Loucy (cell line): ENCODE data around the gene TIGD3.

Experiments
- H2AFZ ChIP-seq: fragments of 200-600 bp; sonication (generic); 2 replicates; pipeline ENCODE4 v1.6.0; 2016; ENCODE audit warnings: antibody characterized with exemption, mild to moderate bottlenecking, low read length, moderate library complexity
- H3F3A ChIP-seq: fragments of 200-600 bp; 2 replicates; pipeline ENCODE4 v1.6.0; 2016; ENCODE audit warnings: antibody characterized with exemption, low read depth, mild to moderate bottlenecking
- H3K27me3 ChIP-seq: fragments of 200-600 bp; sonication (generic); 2 replicates; pipeline ENCODE4 v1.6.1; 2014; ENCODE audit warnings: low read length, mild to moderate bottlenecking; ENCODE audit not compliant: insufficient read depth, poor library complexity, severe bottlenecking
- H3K36me3 ChIP-seq: fragments of 200-600 bp; sonication (generic); 2 replicates; pipeline ENCODE4 v1.6.1; 2016; ENCODE audit warnings: low read length; ENCODE audit not compliant: insufficient read depth
- H3K4me1 ChIP-seq: fragments of 200-600 bp; sonication (generic); 2 replicates; pipeline ENCODE4 v1.5.1; 2014; ENCODE audit warnings: low read length, mild to moderate bottlenecking; ENCODE audit not compliant: insufficient read depth, poor library complexity, severe bottlenecking
- H3K4me2 ChIP-seq: fragments of 200-600 bp; sonication (generic); 2 replicates; pipeline ENCODE4 v1.6.0; 2014; ENCODE audit warnings: antibody characterized with exemption, low read length, low read depth, mild to moderate bottlenecking; ENCODE audit not compliant: poor library complexity, severe bottlenecking
- H3K4me3 ChIP-seq: fragments of 200-600 bp; sonication (generic); 2 replicates; pipeline ENCODE4 v1.5.1; 2014; ENCODE audit warnings: low read length, mild to moderate bottlenecking, mixed read lengths; ENCODE audit not compliant: poor library complexity, severe bottlenecking
- H3K79me2 ChIP-seq: fragments of 200-600 bp; sonication (generic); 2 replicates; pipeline ENCODE4 v1.6.1; 2014; ENCODE audit warnings: low read length; ENCODE audit not compliant: insufficient read depth
- H3K9ac ChIP-seq: fragments of 200-600 bp; sonication (generic); 2 replicates; pipeline ENCODE4 v1.6.0; 2014; ENCODE audit warnings: mild to moderate bottlenecking, low read depth, low read length, moderate library complexity; ENCODE audit not compliant: poor library complexity, severe bottlenecking
- H3K9me2 ChIP-seq: fragments of 200-600 bp; sonication (generic); replicated peaks from 2 replicates; pipeline ENCODE4 v1.6.1; 2016; ENCODE audit warnings: low read depth, low read length, mixed read lengths
- H3K9me3 ChIP-seq: fragments of 200-600 bp; sonication (generic); 2 replicates; pipeline ENCODE4 v1.6.1; 2014; ENCODE audit warnings: mild to moderate bottlenecking, antibody characterized with exemption, low read length, low read depth; ENCODE audit not compliant: insufficient read depth
- H4K20me1 ChIP-seq: fragments of 200-600 bp; sonication (generic); 2 replicates; pipeline ENCODE4 v1.6.0; 2014; ENCODE audit warnings: antibody characterized with exemption, low read length, mild to moderate bottlenecking; ENCODE audit not compliant: insufficient read depth, poor library complexity, severe bottlenecking
- EZH2phosphoT487 ChIP-seq: fragments of 200-600 bp; IDR thresholded peaks from 2 replicates; pipeline ENCODE4 v1.6.1; 2018; ENCODE audit warnings: antibody characterized with exemption, mild to moderate bottlenecking, moderate library complexity, borderline replicate concordance
- TF ChIP-seq, protein P1 (sequence below): fragments of 200-600 bp; sonication (generic); conservative IDR thresholded peaks from 2 replicates; pipeline ENCODE4 v1.5.1; 2014; ENCODE audit warnings: mild to moderate bottlenecking, antibody characterized with exemption, low read length

Gene TIGD3

DNA sequence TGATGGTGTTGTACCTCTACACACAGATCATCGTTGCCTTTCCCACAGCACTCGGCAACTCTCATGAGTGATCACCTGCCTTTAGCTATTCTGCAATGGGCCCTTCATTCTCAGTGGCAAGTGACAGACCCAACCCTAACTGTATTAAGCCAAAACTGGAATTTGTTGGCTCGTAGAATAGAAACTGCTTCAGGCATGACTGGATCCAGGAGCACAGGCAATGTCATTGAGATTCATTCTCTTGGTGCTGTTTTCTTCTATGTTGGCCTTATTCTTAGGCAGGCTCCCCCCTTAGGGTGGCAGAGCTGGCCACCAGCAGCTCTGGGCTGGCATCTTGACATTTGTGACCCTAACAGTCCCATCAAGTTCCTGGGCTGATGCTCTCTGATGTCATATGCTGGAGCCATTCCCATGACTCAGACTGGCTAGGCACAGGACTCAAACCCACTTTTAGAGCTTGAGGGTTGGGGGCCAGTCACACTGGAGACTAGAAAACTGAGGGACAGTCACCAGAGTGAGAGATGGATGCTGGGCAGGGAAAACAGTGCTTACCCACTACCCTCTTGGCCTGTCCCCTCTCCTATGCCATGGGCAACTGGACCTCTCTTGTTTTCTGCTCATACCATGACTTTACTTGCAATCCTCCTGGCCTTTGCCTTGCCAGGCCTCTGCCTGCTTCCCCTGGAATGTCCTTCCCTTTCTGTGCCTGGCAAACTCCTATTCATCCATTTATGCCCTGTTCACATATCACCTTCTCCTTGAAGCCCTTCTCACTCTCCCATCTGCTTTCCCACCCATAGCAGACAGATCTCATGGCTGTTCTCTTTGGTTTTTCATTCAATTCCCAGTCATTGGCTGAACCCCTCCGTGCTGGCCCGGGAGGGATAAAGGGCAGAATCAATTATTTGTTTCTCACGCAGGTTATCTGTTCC, 47.0 kb upstream of the TIGD3 start:
- no peak overlapping the region for H2AFZ ChIP-seq
- no peak overlapping the region for H3K4me2 ChIP-seq
- H3K4me3 ChIP-seq, result no peak overlapping the region
- no peak overlapping the region for H3K9ac ChIP-seq
- no peaks in the 10 kb centered on the region for H3K9me3 ChIP-seq
- H3K79me2 ChIP-seq, result no peaks in the 10 kb centered on the region
- no peaks in the 10 kb centered on the region for H3K4me1 ChIP-seq
- no peaks in the 10 kb centered on the region for H4K20me1 ChIP-seq
- peaks cover 13% of the 10 kb centered on the region; the same call in 1 of the 2 replicates for H3K36me3 ChIP-seq
- TF ChIP-seq EZH2phosphoT487, result no peak
- TF ChIP-seq, protein P1, sequence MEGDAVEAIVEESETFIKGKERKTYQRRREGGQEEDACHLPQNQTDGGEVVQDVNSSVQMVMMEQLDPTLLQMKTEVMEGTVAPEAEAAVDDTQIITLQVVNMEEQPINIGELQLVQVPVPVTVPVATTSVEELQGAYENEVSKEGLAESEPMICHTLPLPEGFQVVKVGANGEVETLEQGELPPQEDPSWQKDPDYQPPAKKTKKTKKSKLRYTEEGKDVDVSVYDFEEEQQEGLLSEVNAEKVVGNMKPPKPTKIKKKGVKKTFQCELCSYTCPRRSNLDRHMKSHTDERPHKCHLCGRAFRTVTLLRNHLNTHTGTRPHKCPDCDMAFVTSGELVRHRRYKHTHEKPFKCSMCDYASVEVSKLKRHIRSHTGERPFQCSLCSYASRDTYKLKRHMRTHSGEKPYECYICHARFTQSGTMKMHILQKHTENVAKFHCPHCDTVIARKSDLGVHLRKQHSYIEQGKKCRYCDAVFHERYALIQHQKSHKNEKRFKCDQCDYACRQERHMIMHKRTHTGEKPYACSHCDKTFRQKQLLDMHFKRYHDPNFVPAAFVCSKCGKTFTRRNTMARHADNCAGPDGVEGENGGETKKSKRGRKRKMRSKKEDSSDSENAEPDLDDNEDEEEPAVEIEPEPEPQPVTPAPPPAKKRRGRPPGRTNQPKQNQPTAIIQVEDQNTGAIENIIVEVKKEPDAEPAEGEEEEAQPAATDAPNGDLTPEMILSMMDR, result no peak
- H3F3A ChIP-seq, result no peaks in the 10 kb centered on the region
- H3K27me3 ChIP-seq, result no peaks in the 10 kb centered on the region
- no peaks in the 10 kb centered on the region for H3K9me2 ChIP-seq

DNA sequence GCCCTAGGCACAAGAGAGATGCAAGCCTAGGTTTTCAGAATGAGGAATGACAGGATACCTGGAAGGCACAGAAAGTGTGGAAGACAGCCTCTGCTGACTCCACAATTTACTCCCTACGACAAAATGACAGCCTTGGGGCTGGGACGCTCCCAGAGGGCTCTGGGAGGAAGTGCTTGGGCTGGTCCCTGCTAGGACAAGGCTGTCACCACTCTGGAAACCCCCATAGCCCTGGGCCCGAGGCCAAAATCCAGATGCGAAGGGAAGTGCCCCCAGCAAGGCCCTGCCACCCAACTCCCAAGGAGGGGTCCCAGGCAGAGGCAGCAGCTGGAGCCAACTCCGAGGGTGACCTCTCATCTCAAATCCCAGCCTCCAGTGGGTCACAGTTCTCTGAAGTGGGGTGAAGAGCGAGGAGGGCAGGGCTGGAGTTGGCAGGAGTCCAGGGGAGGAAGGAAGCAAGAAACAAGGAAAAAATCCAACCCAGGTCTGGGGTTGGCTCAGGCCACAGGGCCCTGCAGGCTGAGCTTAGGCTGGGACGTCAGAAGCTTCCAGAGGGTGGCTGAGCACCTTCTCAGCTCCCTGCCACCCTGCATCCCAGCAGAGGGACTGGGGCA, 46.2 kb upstream of the TIGD3 start:
- H3K4me3 ChIP-seq, result no peak overlapping the region
- H2AFZ ChIP-seq, result no peak overlapping the region
- H3K9me3 ChIP-seq, result no peaks in the 10 kb centered on the region
- no peaks in the 10 kb centered on the region for H4K20me1 ChIP-seq
- no peaks in the 10 kb centered on the region for H3K4me1 ChIP-seq
- no peaks in the 10 kb centered on the region for H3K79me2 ChIP-seq
- H3F3A ChIP-seq, result no peaks in the 10 kb centered on the region
- no peak overlapping the region for H3K4me2 ChIP-seq
- H3K27me3 ChIP-seq, result no peaks in the 10 kb centered on the region
- no peak for TF ChIP-seq EZH2phosphoT487
- TF ChIP-seq, protein P1, result no peak
- H3K9ac ChIP-seq, result no peak overlapping the region
- no peaks in the 10 kb centered on the region for H3K9me2 ChIP-seq
- peaks cover 11% of the 10 kb centered on the region; the same call in 1 of the 2 replicates for H3K36me3 ChIP-seq

DNA sequence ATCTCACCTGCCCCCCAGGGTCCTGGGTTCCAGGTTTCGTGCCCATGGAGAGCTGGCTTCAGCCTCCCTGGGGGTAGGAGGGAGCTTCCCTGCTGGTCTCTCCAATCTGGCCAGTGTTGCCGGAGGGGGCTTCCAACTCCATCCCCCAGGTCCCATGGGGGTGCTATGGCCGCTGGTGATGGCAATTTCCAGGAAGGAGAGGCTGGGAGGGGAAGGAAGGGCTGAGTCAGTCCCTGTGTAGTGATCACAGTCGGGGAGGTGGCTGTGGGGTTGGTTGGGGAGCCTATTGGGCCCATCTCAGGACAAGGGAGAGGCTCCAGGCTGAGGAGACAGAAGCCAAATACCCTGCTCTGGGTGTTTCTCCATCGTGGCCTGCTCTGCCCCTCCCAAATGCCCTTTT, 45.5 kb upstream of the TIGD3 start:
- Histone ChIP-seq H3K79me2 (no peaks in the 10 kb centered on the region), H3K36me3 (peaks cover 5% of the 10 kb centered on the region; the same call in 1 of the 2 replicates), H3F3A (no peaks in the 10 kb centered on the region), H3K9me2 (no peaks in the 10 kb centered on the region), H3K4me3 (no peak overlapping the region), H3K4me2 (no peak overlapping the region), H3K9me3 (no peaks in the 10 kb centered on the region), H4K20me1 (no peaks in the 10 kb centered on the region), H3K9ac (no peak overlapping the region), H3K4me1 (no peaks in the 10 kb centered on the region), H3K27me3 (no peaks in the 10 kb centered on the region), H2AFZ (no peak overlapping the region)
- TF ChIP-seq, protein P1, result no peak
- TF ChIP-seq EZH2phosphoT487, result no peak
